ENCODE data around the gene ZNF783. TPM values are rescaled to one million over a fixed set of nuclear protein-coding genes. Genes with fewer than 3 reads are reported as not detected.

Gene ZNF783
- total and polyA plus RNA-seq, 2 of the 8 experiments (the other 6 are each of a cell fraction or from before 2014, with no cell fraction given) = 7.3 to 8.2 TPM

- TF ChIP-seq, protein P1, sequence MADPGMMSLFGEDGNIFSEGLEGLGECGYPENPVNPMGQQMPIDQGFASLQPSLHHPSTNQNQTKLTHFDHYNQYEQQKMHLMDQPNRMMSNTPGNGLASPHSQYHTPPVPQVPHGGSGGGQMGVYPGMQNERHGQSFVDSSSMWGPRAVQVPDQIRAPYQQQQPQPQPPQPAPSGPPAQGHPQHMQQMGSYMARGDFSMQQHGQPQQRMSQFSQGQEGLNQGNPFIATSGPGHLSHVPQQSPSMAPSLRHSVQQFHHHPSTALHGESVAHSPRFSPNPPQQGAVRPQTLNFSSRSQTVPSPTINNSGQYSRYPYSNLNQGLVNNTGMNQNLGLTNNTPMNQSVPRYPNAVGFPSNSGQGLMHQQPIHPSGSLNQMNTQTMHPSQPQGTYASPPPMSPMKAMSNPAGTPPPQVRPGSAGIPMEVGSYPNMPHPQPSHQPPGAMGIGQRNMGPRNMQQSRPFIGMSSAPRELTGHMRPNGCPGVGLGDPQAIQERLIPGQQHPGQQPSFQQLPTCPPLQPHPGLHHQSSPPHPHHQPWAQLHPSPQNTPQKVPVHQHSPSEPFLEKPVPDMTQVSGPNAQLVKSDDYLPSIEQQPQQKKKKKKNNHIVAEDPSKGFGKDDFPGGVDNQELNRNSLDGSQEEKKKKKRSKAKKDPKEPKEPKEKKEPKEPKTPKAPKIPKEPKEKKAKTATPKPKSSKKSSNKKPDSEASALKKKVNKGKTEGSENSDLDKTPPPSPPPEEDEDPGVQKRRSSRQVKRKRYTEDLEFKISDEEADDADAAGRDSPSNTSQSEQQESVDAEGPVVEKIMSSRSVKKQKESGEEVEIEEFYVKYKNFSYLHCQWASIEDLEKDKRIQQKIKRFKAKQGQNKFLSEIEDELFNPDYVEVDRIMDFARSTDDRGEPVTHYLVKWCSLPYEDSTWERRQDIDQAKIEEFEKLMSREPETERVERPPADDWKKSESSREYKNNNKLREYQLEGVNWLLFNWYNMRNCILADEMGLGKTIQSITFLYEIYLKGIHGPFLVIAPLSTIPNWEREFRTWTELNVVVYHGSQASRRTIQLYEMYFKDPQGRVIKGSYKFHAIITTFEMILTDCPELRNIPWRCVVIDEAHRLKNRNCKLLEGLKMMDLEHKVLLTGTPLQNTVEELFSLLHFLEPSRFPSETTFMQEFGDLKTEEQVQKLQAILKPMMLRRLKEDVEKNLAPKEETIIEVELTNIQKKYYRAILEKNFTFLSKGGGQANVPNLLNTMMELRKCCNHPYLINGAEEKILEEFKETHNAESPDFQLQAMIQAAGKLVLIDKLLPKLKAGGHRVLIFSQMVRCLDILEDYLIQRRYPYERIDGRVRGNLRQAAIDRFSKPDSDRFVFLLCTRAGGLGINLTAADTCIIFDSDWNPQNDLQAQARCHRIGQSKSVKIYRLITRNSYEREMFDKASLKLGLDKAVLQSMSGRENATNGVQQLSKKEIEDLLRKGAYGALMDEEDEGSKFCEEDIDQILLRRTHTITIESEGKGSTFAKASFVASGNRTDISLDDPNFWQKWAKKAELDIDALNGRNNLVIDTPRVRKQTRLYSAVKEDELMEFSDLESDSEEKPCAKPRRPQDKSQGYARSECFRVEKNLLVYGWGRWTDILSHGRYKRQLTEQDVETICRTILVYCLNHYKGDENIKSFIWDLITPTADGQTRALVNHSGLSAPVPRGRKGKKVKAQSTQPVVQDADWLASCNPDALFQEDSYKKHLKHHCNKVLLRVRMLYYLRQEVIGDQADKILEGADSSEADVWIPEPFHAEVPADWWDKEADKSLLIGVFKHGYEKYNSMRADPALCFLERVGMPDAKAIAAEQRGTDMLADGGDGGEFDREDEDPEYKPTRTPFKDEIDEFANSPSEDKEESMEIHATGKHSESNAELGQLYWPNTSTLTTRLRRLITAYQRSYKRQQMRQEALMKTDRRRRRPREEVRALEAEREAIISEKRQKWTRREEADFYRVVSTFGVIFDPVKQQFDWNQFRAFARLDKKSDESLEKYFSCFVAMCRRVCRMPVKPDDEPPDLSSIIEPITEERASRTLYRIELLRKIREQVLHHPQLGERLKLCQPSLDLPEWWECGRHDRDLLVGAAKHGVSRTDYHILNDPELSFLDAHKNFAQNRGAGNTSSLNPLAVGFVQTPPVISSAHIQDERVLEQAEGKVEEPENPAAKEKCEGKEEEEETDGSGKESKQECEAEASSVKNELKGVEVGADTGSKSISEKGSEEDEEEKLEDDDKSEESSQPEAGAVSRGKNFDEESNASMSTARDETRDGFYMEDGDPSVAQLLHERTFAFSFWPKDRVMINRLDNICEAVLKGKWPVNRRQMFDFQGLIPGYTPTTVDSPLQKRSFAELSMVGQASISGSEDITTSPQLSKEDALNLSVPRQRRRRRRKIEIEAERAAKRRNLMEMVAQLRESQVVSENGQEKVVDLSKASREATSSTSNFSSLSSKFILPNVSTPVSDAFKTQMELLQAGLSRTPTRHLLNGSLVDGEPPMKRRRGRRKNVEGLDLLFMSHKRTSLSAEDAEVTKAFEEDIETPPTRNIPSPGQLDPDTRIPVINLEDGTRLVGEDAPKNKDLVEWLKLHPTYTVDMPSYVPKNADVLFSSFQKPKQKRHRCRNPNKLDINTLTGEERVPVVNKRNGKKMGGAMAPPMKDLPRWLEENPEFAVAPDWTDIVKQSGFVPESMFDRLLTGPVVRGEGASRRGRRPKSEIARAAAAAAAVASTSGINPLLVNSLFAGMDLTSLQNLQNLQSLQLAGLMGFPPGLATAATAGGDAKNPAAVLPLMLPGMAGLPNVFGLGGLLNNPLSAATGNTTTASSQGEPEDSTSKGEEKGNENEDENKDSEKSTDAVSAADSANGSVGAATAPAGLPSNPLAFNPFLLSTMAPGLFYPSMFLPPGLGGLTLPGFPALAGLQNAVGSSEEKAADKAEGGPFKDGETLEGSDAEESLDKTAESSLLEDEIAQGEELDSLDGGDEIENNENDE (IDR thresholded peaks at IDR 0.05; ENCODE audit: insufficient replicate concordance, low read length) = no peak
- no peak for TF ChIP-seq ATF3 (IDR thresholded peaks at IDR 0.05; ENCODE audit: insufficient read depth, low read depth, low read length)
- TF ChIP-seq SRF (IDR thresholded peaks at IDR 0.05; ENCODE audit: low read depth, low read length) = no peak
- TF ChIP-seq KDM4A (IDR thresholded peaks at IDR 0.05; ENCODE audit: low read depth, low read length, severe bottlenecking) = no peak
- TF ChIP-seq ASH2L (IDR thresholded peaks at IDR 0.05; ENCODE audit: low read length) = no peak
- no peak for TF ChIP-seq RXRA (IDR thresholded peaks at IDR 0.05; ENCODE audit: insufficient read depth, low read depth, low read length)
- TF ChIP-seq EZH2 (IDR thresholded peaks at IDR 0.05; ENCODE audit: low read depth, low read length, severe bottlenecking) = no peak
Measured at GRCh38 chr7:149317496-149317895, 55.5 kb downstream of the ZNF783 start (continued).

Data from H1 (cell line).